DND-41 (cell line): ENCODE measurements around the gene PAK4.

Experiments used
- ATAC-seq: fragments of 200-7000 bp; cut with Tn5 transposase; 3 replicates; pipeline ENCODE4 v1.9.1; 2021; ENCODE audit warnings: low read depth; ENCODE audit not compliant: insufficient read depth
- DNase-seq: peaks from one replicate; pipeline ENCODE4 v3.0.0-alpha.2; 2020
- H2AFZ ChIP-seq: 2 replicates; pipeline ENCODE4 v1.6.0; 2012; ENCODE audit warnings: low read depth, low read length
- H3K27ac ChIP-seq: 2 replicates; pipeline ENCODE4 v1.5.1; 2012; ENCODE audit warnings: low read length, inconsistent platforms
- H3K27me3 ChIP-seq: fragments of 200-600 bp; sonication (generic); 2 replicates; pipeline ENCODE4 v1.6.0; 2012; ENCODE audit warnings: low read length, mild to moderate bottlenecking, inconsistent platforms; ENCODE audit not compliant: insufficient read depth, poor library complexity
- H3K36me3 ChIP-seq: 2 replicates; pipeline ENCODE4 v1.5.1; 2012; ENCODE audit warnings: low read length, inconsistent platforms; ENCODE audit not compliant: insufficient read depth
- H3K4me1 ChIP-seq: 2 replicates; pipeline ENCODE4 v1.5.1; 2012; ENCODE audit warnings: mild to moderate bottlenecking, low read length; ENCODE audit not compliant: insufficient read depth
- H3K4me2 ChIP-seq: 2 replicates; pipeline ENCODE4 v1.6.0; 2012; ENCODE audit warnings: mild to moderate bottlenecking, moderate library complexity, low read length, inconsistent platforms; ENCODE audit not compliant: insufficient read depth
- H3K4me3 ChIP-seq, 2 experiments: fragments of 200-600 bp in 1 of 2; shearing (Covaris generic) in 1 of 2; 2 replicates each; pipeline ENCODE4 v1.5.1; 2012 to 2016; ENCODE audit warnings: inconsistent platforms in 2 of 2, low read length in 2 of 2, mild to moderate bottlenecking in 2 of 2, low read depth in 1 of 2, moderate library complexity in 1 of 2
- H3K79me2 ChIP-seq: 2 replicates; pipeline ENCODE4 v1.6.0; 2012; ENCODE audit warnings: low read length, inconsistent platforms; ENCODE audit not compliant: insufficient read depth
- H3K9ac ChIP-seq: 2 replicates; pipeline ENCODE4 v1.6.0; 2012; ENCODE audit warnings: low read depth, mild to moderate bottlenecking, inconsistent platforms, low read length, moderate library complexity
- H3K9me3 ChIP-seq: 2 replicates; pipeline ENCODE4 v1.5.1; 2012; ENCODE audit warnings: low read length, moderate library complexity, mild to moderate bottlenecking, inconsistent platforms; ENCODE audit not compliant: insufficient read depth, severe bottlenecking
- H4K20me1 ChIP-seq: 2 replicates; pipeline ENCODE4 v1.6.0; 2012; ENCODE audit warnings: low read length; ENCODE audit not compliant: insufficient read depth
- EZH2 ChIP-seq: IDR thresholded peaks from 3 replicates; pipeline ENCODE4 v1.6.1; 2012; ENCODE audit warnings: borderline replicate concordance, low read depth, mild to moderate bottlenecking, moderate library complexity, low read length, inconsistent platforms; ENCODE audit not compliant: severe bottlenecking
- TF ChIP-seq, protein P1 (sequence below): IDR thresholded peaks from 2 replicates; pipeline ENCODE4 v1.5.1; 2012; ENCODE audit warnings: borderline replicate concordance, low read length, moderate library complexity, mild to moderate bottlenecking; ENCODE audit not compliant: poor library complexity, severe bottlenecking; ENCODE audit errors: extremely low read depth

PAK4 gene

DNA sequence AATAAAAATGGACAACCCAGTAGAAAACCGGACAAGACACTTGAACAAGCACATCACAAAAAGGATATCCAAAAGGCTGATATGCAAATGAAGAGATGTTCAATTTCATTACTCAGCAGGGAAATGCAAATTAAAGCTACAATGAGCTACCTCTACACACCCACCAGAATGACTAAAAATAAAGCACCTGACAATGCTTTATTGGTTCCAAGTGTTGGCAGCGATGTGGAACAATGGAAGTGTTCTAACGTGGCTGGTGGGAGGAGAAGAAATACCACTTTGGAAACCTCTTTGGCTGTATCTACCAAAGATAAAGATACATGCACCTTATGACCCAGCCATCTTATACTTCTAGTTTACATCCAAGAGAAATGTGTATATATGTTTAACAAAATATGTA lies 45.2 kb upstream of the PAK4 start:
- Histone ChIP-seq H3K9ac (no peak overlapping the region), H3K4me3 (no peak overlapping the region), H4K20me1 (no peaks in the 10 kb centered on the region), H3K27me3 (no peaks in the 10 kb centered on the region), H3K27ac (no peak overlapping the region), H3K4me1 (no peaks in the 10 kb centered on the region), H3K79me2 (no peaks in the 10 kb centered on the region), H3K4me2 (no peak overlapping the region), H3K36me3 (no peaks in the 10 kb centered on the region), H2AFZ (no peak overlapping the region), H3K9me3 (no peaks in the 10 kb centered on the region)
- no peak for ATAC-seq
- DNase-seq, result no peak
- TF ChIP-seq EZH2, result no peak
- TF ChIP-seq, protein P1, sequence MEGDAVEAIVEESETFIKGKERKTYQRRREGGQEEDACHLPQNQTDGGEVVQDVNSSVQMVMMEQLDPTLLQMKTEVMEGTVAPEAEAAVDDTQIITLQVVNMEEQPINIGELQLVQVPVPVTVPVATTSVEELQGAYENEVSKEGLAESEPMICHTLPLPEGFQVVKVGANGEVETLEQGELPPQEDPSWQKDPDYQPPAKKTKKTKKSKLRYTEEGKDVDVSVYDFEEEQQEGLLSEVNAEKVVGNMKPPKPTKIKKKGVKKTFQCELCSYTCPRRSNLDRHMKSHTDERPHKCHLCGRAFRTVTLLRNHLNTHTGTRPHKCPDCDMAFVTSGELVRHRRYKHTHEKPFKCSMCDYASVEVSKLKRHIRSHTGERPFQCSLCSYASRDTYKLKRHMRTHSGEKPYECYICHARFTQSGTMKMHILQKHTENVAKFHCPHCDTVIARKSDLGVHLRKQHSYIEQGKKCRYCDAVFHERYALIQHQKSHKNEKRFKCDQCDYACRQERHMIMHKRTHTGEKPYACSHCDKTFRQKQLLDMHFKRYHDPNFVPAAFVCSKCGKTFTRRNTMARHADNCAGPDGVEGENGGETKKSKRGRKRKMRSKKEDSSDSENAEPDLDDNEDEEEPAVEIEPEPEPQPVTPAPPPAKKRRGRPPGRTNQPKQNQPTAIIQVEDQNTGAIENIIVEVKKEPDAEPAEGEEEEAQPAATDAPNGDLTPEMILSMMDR, result no peak

DNA sequence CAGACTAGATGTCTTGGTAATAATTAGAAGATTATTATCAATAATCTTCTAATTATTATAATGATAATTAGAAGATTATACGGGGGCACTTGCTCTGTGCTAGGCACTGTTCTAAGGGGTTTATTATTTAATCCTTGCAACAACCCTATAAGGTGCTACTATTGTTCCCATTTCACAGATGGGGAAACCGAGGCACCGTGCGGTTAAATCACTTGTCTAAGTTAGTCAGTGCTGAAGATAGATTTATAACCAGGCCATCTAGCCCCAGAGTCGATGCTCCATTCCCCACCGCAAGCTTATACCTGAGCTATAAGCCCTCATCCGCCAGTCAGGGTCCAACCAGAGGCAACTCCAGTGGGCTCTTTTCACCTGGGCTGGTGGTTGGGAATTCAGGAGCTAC lies 43.4 kb upstream of the PAK4 start:
- no peak overlapping the region for H2AFZ ChIP-seq
- DNase-seq, result no peak

DNA sequence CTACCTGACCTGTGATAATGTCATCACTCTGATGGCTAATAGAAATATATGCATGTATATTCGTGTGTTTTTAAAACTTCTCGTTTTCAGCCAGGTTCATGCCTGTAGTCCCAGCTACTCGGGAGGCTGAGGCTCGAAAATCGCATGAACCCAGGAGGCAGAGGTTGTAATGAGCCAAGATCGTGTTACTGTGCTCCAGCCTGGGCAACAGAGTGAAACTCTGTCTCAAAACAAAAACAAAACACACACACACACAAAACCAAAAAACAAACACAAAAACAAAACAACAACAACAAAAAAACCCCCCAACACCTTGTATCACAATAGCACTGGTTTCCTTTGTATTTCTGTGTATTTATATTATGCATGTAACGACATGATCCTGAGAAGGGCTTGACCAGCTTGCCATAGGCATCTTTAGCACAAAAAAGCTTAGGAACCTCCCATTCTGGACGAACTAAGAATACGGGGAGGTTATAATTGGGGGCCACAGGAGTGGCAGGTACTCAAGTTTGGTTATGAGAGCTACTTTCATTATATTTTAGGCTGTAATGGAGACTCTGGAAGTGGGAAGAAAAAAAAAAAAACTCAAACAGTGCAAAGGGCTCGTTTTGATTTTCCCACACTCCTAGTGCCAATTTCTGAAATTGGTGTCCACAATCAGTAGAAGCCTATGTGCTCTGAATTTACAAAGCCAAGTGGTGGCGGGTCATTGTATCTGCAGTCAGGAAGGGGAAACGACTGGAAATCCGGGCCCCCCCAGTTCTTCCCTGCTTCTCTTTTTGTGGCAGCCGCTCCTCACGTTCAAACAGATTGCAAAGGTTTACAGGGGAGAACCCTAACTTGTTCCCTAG lies 42.6 kb upstream of the PAK4 start:
- Histone ChIP-seq H3K4me3 (no peak overlapping the region), H3K9ac (no peak overlapping the region), H3K9me3 (no peaks in the 10 kb centered on the region), H3K27ac (no peak overlapping the region), H3K4me1 (no peaks in the 10 kb centered on the region), H4K20me1 (no peaks in the 10 kb centered on the region), H3K79me2 (no peaks in the 10 kb centered on the region), H2AFZ (no peak overlapping the region), H3K27me3 (peaks cover 4% of the 10 kb centered on the region), H3K36me3 (no peaks in the 10 kb centered on the region), H3K4me2 (no peak overlapping the region)
- ATAC-seq (no peak), DNase-seq (no peak)
- TF ChIP-seq, protein P1, result no peak
- TF ChIP-seq EZH2, result no peak

More for the DNA sequence above, 43.4 kb upstream of the PAK4 start:
- H3K4me3 ChIP-seq, result no peak overlapping the region
- TF ChIP-seq, protein P1, result no peak
- no peak for TF ChIP-seq EZH2
- no peak for ATAC-seq
- no peak overlapping the region for H3K9ac ChIP-seq
- no peaks in the 10 kb centered on the region for H4K20me1 ChIP-seq
- H3K4me1 ChIP-seq, result no peaks in the 10 kb centered on the region
- no peaks in the 10 kb centered on the region for H3K9me3 ChIP-seq
- H3K79me2 ChIP-seq, result no peaks in the 10 kb centered on the region
- no peak overlapping the region for H3K4me2 ChIP-seq
- no peak overlapping the region for H3K27ac ChIP-seq
- H3K27me3 ChIP-seq, result peaks cover 4% of the 10 kb centered on the region
- H3K36me3 ChIP-seq, result no peaks in the 10 kb centered on the region
